ENCODE results near the gene IL17RE. TPM values are rescaled to one million over a fixed set of nuclear protein-coding genes. Genes with fewer than 3 reads are reported as not detected.
A peak's percentile ranks its signal among the peaks of the same experiment; 100 is the strongest.

Gene IL17RE
- total RNA-seq, 1 experiment from 2014 or later: 4.0 TPM

DNA sequence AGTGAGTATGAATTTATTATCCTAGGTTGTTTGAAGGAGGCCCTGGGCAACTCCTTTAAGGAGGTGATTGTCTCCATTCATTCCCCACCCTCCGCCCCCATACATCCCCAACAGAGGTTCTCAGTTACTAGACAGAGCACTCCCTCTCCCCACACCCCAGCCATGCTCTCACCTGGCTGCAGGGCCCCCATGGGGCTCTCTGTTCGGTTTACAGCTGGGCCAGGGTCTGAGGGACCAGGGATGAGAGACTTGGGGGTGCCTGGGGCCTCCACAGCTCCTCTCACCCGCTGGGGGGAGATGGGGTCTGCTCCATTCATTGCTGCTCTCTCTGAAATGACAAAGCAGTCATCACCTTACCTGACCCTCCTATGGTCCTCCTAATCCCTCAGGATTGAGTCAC, 45.9 kb downstream of the IL17RE start:
- peaks cover 38% of the 10 kb centered on the region for H3K4me1 ChIP-seq (ENCODE audit: insufficient read depth, low read length)
- DNase-seq (no peak), ATAC-seq (no peak)
- no peak for TF ChIP-seq EZH2phosphoT487 (IDR thresholded peaks at IDR 0.05; ENCODE audit: borderline replicate concordance, low read length)
- TF ChIP-seq EZH2 (IDR thresholded peaks at IDR 0.05; ENCODE audit: low read length, unreplicated experiment): no peak
- TF ChIP-seq, protein P1, sequence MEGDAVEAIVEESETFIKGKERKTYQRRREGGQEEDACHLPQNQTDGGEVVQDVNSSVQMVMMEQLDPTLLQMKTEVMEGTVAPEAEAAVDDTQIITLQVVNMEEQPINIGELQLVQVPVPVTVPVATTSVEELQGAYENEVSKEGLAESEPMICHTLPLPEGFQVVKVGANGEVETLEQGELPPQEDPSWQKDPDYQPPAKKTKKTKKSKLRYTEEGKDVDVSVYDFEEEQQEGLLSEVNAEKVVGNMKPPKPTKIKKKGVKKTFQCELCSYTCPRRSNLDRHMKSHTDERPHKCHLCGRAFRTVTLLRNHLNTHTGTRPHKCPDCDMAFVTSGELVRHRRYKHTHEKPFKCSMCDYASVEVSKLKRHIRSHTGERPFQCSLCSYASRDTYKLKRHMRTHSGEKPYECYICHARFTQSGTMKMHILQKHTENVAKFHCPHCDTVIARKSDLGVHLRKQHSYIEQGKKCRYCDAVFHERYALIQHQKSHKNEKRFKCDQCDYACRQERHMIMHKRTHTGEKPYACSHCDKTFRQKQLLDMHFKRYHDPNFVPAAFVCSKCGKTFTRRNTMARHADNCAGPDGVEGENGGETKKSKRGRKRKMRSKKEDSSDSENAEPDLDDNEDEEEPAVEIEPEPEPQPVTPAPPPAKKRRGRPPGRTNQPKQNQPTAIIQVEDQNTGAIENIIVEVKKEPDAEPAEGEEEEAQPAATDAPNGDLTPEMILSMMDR (conservative IDR thresholded peaks at IDR 0.05; ENCODE audit: low read depth, low read length): no peak
- H3K79me2 ChIP-seq (ENCODE audit: low read length): peaks cover 21% of the 10 kb centered on the region
- ChIA-PET POLR2A (ENCODE audit: unreplicated experiment) (no interaction called here), CTCF (no interaction called here)
- no peaks in the 10 kb centered on the region; the same call in 1 of the 2 replicates for H3K36me3 ChIP-seq (ENCODE audit: low read depth, low read length)
- H2AFZ ChIP-seq (ENCODE audit: low read length): no peak overlapping the region
- H3K9ac ChIP-seq (ENCODE audit: low read length): no peak overlapping the region
- no peaks in the 10 kb centered on the region for H3K27me3 ChIP-seq (ENCODE audit: low read length)
- intact Hi-C loops (cut with micrococcal nuclease): loop anchor here (5.0 kb wide), 1 partner anchor 79 kb away; the partner anchor contains the start of gene FANCD2
- H3K4me3 ChIP-seq (ENCODE audit: low read length): no peak overlapping the region; the same call in 1 of the 2 replicates
- H3K27ac ChIP-seq (ENCODE audit: low read length): no peak overlapping the region
- no peaks in the 10 kb centered on the region for H3F3A ChIP-seq (ENCODE audit: low read length, unreplicated experiment)
- H3K9me2 ChIP-seq (replicated peaks; ENCODE audit: low read length): no peaks in the 10 kb centered on the region
- no peaks in the 10 kb centered on the region for H4K20me1 ChIP-seq (ENCODE audit: low read length)
- H3K4me2 ChIP-seq (ENCODE audit: low read length): peak overlapping the region; percentile 98
- BruUV-seq (replicated peaks): no TSS peak
- no peaks in the 10 kb centered on the region for H3K9me3 ChIP-seq (ENCODE audit: low read length)

DNA sequence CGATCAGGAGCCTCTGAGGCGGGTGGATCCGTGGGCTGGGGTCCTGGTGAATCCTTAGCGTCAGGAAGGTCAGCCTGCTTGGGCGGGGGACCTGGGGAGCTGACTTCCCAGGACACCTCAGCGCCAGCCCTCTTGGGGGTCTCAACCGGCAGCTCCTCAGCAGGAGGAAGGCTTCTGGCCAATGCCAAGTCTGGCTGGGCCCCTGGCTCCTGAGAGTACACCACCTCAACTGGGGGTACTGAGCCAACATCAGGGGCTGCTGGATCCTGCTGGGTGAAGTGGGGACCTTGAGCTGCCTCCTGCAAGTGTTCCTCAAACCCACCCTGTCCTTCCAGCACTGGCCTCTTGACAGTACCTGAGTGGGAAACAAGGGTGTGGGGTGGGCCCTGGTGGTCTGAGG, 46.5 kb downstream of the IL17RE start:
- Histone ChIP-seq H3K36me3 (ENCODE audit: low read depth, low read length) (no peaks in the 10 kb centered on the region; the same call in 1 of the 2 replicates), H2AFZ (ENCODE audit: low read length) (no peak overlapping the region), H3K4me3 (ENCODE audit: low read length) (no peak overlapping the region), H3K9me2 (replicated peaks; ENCODE audit: low read length) (no peaks in the 10 kb centered on the region), H3K27ac (ENCODE audit: low read length) (no peak overlapping the region), H3K4me2 (ENCODE audit: low read length) (no peak overlapping the region), H4K20me1 (ENCODE audit: low read length) (no peaks in the 10 kb centered on the region), H3K9ac (ENCODE audit: low read length) (no peak overlapping the region), H3F3A (ENCODE audit: low read length, unreplicated experiment) (no peaks in the 10 kb centered on the region), H3K9me3 (ENCODE audit: low read length) (no peaks in the 10 kb centered on the region), H3K27me3 (ENCODE audit: low read length) (no peaks in the 10 kb centered on the region), H3K79me2 (ENCODE audit: low read length) (peaks cover 21% of the 10 kb centered on the region), H3K4me1 (ENCODE audit: insufficient read depth, low read length) (peaks cover 38% of the 10 kb centered on the region)
- ATAC-seq (no peak), DNase-seq (no peak)
- no peak for TF ChIP-seq EZH2phosphoT487 (IDR thresholded peaks at IDR 0.05; ENCODE audit: borderline replicate concordance, low read length)
- no peak for TF ChIP-seq EZH2 (IDR thresholded peaks at IDR 0.05; ENCODE audit: low read length, unreplicated experiment)
- TF ChIP-seq, protein P1 (conservative IDR thresholded peaks at IDR 0.05; ENCODE audit: low read depth, low read length): no peak
- CTCF ChIA-PET: no interaction called here
- intact Hi-C loops (cut with micrococcal nuclease): loop anchor here (5.0 kb wide), 1 partner anchor 78 kb away; the partner anchor contains the start of gene FANCD2
- POLR2A ChIA-PET (ENCODE audit: unreplicated experiment): interaction anchor here (0.5 kb wide), 1 partner anchor 24 kb away, joined by 4 read pairs; no protein-coding TSS in a partner anchor
- no TSS peak for BruUV-seq (replicated peaks)

DNA sequence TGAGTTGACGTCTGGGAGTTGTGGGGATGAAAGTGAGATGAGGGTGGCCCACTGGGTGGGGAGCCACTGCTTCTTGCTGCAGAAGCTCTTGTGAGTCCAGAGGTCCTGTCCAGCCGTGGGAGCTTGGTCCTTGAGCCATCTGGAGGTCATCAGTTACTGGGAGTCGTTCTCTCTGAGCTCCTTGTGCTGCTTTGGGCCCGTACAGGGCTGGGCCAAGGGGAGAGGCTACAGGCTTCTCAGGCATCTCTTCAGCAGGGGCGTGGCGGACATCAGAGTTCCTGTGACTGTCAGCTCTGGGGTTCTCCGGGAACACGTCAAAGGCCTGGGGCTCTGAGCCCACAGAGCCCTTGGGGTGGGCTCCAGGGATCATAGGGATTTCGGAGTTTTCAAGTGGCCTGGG, 47.0 kb downstream of the IL17RE start:
- ChIA-PET CTCF (no interaction called here), POLR2A (ENCODE audit: unreplicated experiment) (interaction anchor here (0.5 kb wide), 1 partner anchor 23 kb away, joined by 4 read pairs; no protein-coding TSS in a partner anchor)
- H3K4me3 ChIP-seq (ENCODE audit: low read length): no peak overlapping the region
- no peaks in the 10 kb centered on the region for H3K27me3 ChIP-seq (ENCODE audit: low read length)
- no peak overlapping the region for H3K9ac ChIP-seq (ENCODE audit: low read length)
- no peaks in the 10 kb centered on the region for H3K9me2 ChIP-seq (replicated peaks; ENCODE audit: low read length)
- peaks cover 21% of the 10 kb centered on the region for H3K79me2 ChIP-seq (ENCODE audit: low read length)
- no peak overlapping the region for H2AFZ ChIP-seq (ENCODE audit: low read length)
- no peak overlapping the region for H3K4me2 ChIP-seq (ENCODE audit: low read length)
- H3K4me1 ChIP-seq (ENCODE audit: insufficient read depth, low read length): peaks cover 39% of the 10 kb centered on the region
- no TSS peak for BruUV-seq (replicated peaks)
- H3K36me3 ChIP-seq (ENCODE audit: low read depth, low read length): no peaks in the 10 kb centered on the region; the same call in 1 of the 2 replicates
- H3F3A ChIP-seq (ENCODE audit: low read length, unreplicated experiment): no peaks in the 10 kb centered on the region
- intact Hi-C loops (cut with micrococcal nuclease): loop anchor here (5.0 to 10.0 kb wide), 2 partner anchors 78 to 275 kb away; partner anchors contain the start of gene FANCD2
- DNase-seq (no peak), ATAC-seq (no peak)
- H3K27ac ChIP-seq (ENCODE audit: low read length): no peak overlapping the region
- H3K9me3 ChIP-seq (ENCODE audit: low read length): no peaks in the 10 kb centered on the region
- no peaks in the 10 kb centered on the region for H4K20me1 ChIP-seq (ENCODE audit: low read length)
- TF ChIP-seq EZH2 (IDR thresholded peaks at IDR 0.05; ENCODE audit: low read length, unreplicated experiment) (no peak), EZH2phosphoT487 (IDR thresholded peaks at IDR 0.05; ENCODE audit: borderline replicate concordance, low read length) (no peak)
- TF ChIP-seq, protein P1 (conservative IDR thresholded peaks at IDR 0.05; ENCODE audit: low read depth, low read length): no peak

Measured in PC-3 (cell line).